IMR-90 (cell line): ENCODE measurements around the gene SNRPB. TPM values are rescaled to one million over a fixed set of nuclear protein-coding genes. Genes with fewer than 3 reads are reported as not detected.

Experiments used
- ATAC-seq: fragments of 200-7000 bp; cut with Tn5 transposase; 2 replicates; pipeline ENCODE4 v1.9.1; 2020; ENCODE audit warnings: low read depth, mild to moderate bottlenecking, moderate library complexity
- BruUV-seq: library from RNA; stranded (reverse); fragments of 400-500 nt; replicated peaks from 2 replicates; lab custom pipeline; 2021; lab: Mats Ljungman, UMichigan
- CTCF ChIA-PET: fragments of 300-600 bp; formaldehyde crosslinking; extraction: SDS; loops from one replicate; lab custom pipeline; 2021; ENCODE audit warnings: antibody characterized with exemption; lab: Yijun Ruan, JAX
- POLR2A ChIA-PET: fragments of 300-600 bp; sonication (Branson Sonifier 250); formaldehyde crosslinking; loops from one replicate; lab custom pipeline; 2022; ENCODE audit warnings: antibody characterized with exemption; ENCODE audit not compliant: unreplicated experiment; lab: Charles Lee
- DNase-seq: peaks from one replicate; pipeline ENCODE4 v3.0.0; 2013
- H2AFZ ChIP-seq: replicated peaks from 2 replicates; pipeline ENCODE3; 2013; ENCODE audit warnings: low read length, mild to moderate bottlenecking; ENCODE audit not compliant: poor library complexity
- H2AK5ac ChIP-seq: 2 replicates; pipeline ENCODE4 v1.6.1; 2013; ENCODE audit warnings: low read depth, low read length, inconsistent platforms
- H2AK9ac ChIP-seq: replicated peaks from 2 replicates; pipeline ENCODE3; 2013; ENCODE audit warnings: mild to moderate bottlenecking, low read depth, low read length, moderate library complexity; ENCODE audit not compliant: poor library complexity
- H2BK120ac ChIP-seq: 2 replicates; pipeline ENCODE4 v1.6.1; 2013; ENCODE audit warnings: low read depth, low read length, inconsistent platforms
- H2BK15ac ChIP-seq: 3 replicates; pipeline ENCODE4 v1.6.1; 2013; ENCODE audit warnings: low read depth, low read length, inconsistent platforms
- H2BK20ac ChIP-seq: 2 replicates; pipeline ENCODE4 v1.6.1; 2013; ENCODE audit warnings: low read depth, mild to moderate bottlenecking, inconsistent platforms, low read length, moderate library complexity
- H2BK5ac ChIP-seq: 2 replicates; pipeline ENCODE4 v1.6.1; 2013; ENCODE audit warnings: mild to moderate bottlenecking, low read depth, low read length, inconsistent platforms; ENCODE audit not compliant: poor library complexity, severe bottlenecking
- H3K14ac ChIP-seq: replicated peaks from 2 replicates; pipeline ENCODE4 v1.6.1; 2013; ENCODE audit warnings: low read depth, low read length, inconsistent platforms
- H3K18ac ChIP-seq: 2 replicates; pipeline ENCODE4 v1.6.1; 2013; ENCODE audit warnings: low read depth, low read length, control low read depth
- H3K23ac ChIP-seq: 2 replicates; pipeline ENCODE4 v1.6.1; 2013; ENCODE audit warnings: low read depth, low read length, inconsistent platforms
- H3K27ac ChIP-seq: 2 replicates; pipeline ENCODE4 v1.5.1; 2013; ENCODE audit warnings: mild to moderate bottlenecking, control low read depth, low read length; ENCODE audit not compliant: insufficient read depth
- H3K27me3 ChIP-seq: 2 replicates; pipeline ENCODE4 v1.6.1; 2013; ENCODE audit warnings: low read length; ENCODE audit not compliant: control insufficient read depth, insufficient read depth
- H3K36me3 ChIP-seq: 2 replicates; pipeline ENCODE4 v1.6.1; 2013; ENCODE audit warnings: low read length, mixed read lengths; ENCODE audit not compliant: control insufficient read depth, insufficient read depth
- H3K4ac ChIP-seq: 2 replicates; pipeline ENCODE4 v1.6.1; 2013; ENCODE audit warnings: low read depth, low read length, inconsistent platforms
- H3K4me1 ChIP-seq: 2 replicates; pipeline ENCODE4 v1.6.1; 2013; ENCODE audit warnings: low read length, mixed read lengths; ENCODE audit not compliant: control insufficient read depth, insufficient read depth
- H3K4me2 ChIP-seq: 2 replicates; pipeline ENCODE4 v1.6.1; 2013; ENCODE audit warnings: low read depth, mild to moderate bottlenecking, control low read depth, low read length, moderate library complexity
- H3K4me3 ChIP-seq: 2 replicates; pipeline ENCODE4 v1.5.1; 2013; ENCODE audit warnings: low read depth, mild to moderate bottlenecking, control low read depth, low read length, moderate library complexity; ENCODE audit not compliant: insufficient read depth
- H3K56ac ChIP-seq: 2 replicates; pipeline ENCODE4 v1.6.1; 2013; ENCODE audit warnings: low read length, inconsistent platforms; ENCODE audit not compliant: insufficient read depth; ENCODE audit errors: extremely low read depth
- H3K79me1 ChIP-seq, 2 experiments: 2 replicates each; pipeline ENCODE4 v1.6.1; 2013; ENCODE audit warnings: low read length in 2 of 2, inconsistent platforms in 1 of 2, low read depth in 1 of 2
- H3K9ac ChIP-seq: 2 replicates; pipeline ENCODE4 v1.6.1; 2013; ENCODE audit warnings: low read depth, low read length, control low read depth
- H3K9me1 ChIP-seq: 2 replicates; pipeline ENCODE4 v1.6.1; 2013; ENCODE audit warnings: low read length, inconsistent platforms; ENCODE audit not compliant: insufficient read depth
- H3K9me3 ChIP-seq: 2 replicates; pipeline ENCODE4 v1.6.1; 2013; ENCODE audit warnings: low read length; ENCODE audit not compliant: control insufficient read depth, insufficient read depth
- H4K20me1 ChIP-seq: 2 replicates; pipeline ENCODE4 v1.6.1; 2013; ENCODE audit warnings: low read length, inconsistent platforms; ENCODE audit not compliant: insufficient read depth
- H4K5ac ChIP-seq: 2 replicates; pipeline ENCODE4 v1.6.1; 2013; ENCODE audit warnings: mild to moderate bottlenecking, low read depth, low read length, control low read depth
- H4K8ac ChIP-seq, 2 experiments: 2 replicates each; pipeline ENCODE4 v1.6.1; 2013; ENCODE audit warnings: low read depth in 2 of 2, low read length in 2 of 2, control low read depth in 1 of 2, inconsistent platforms in 1 of 2
- H4K91ac ChIP-seq: 2 replicates; pipeline ENCODE4 v1.6.1; 2013; ENCODE audit warnings: low read depth, low read length, inconsistent platforms; ENCODE audit not compliant: insufficient read depth
- BHLHE40 ChIP-seq: fragments of 150-350 bp; IDR thresholded peaks from 2 replicates; pipeline ENCODE4 v1.6.1; 2016; ENCODE audit warnings: mild to moderate bottlenecking, low read depth, low read length
- CEBPB ChIP-seq: IDR thresholded peaks from 2 replicates; pipeline ENCODE4 v1.6.1; 2012; ENCODE audit warnings: low read depth, low read length, improper control_type of control experiment
- CHD1 ChIP-seq: IDR thresholded peaks from 2 replicates; pipeline ENCODE4 v1.6.1; 2012; ENCODE audit warnings: low read depth, low read length, improper control_type of control experiment
- FOS ChIP-seq: fragments of 150-350 bp; IDR thresholded peaks from 2 replicates; pipeline ENCODE4 v1.6.1; 2016; ENCODE audit warnings: low read depth, low read length
- MAFK ChIP-seq: IDR thresholded peaks from 2 replicates; pipeline ENCODE4 v1.6.1; 2012; ENCODE audit warnings: low read depth, low read length, improper control_type of control experiment
- MAZ ChIP-seq: IDR thresholded peaks from 2 replicates; pipeline ENCODE4 v1.6.1; 2012; ENCODE audit warnings: low read depth, mild to moderate bottlenecking, low read length, improper control_type of control experiment, moderate library complexity, borderline replicate concordance
- MXI1 ChIP-seq: IDR thresholded peaks from 2 replicates; pipeline ENCODE4 v1.6.1; 2012; ENCODE audit warnings: low read depth, mild to moderate bottlenecking, low read length, moderate library complexity, borderline replicate concordance
- NFE2L2 ChIP-seq: fragments of 150-350 bp; IDR thresholded peaks from 2 replicates; pipeline ENCODE4 v1.6.1; 2016; ENCODE audit warnings: low read depth, mild to moderate bottlenecking, low read length
- POLR2A ChIP-seq: IDR thresholded peaks from 2 replicates; pipeline ENCODE4 v1.6.1; 2012; ENCODE audit warnings: mild to moderate bottlenecking, low read depth, low read length
- RAD21 ChIP-seq: IDR thresholded peaks from 2 replicates; pipeline ENCODE4 v1.6.1; 2012; ENCODE audit warnings: low read length, improper control_type of control experiment
- RCOR1 ChIP-seq: IDR thresholded peaks from 2 replicates; pipeline ENCODE4 v1.6.1; 2012; ENCODE audit warnings: mild to moderate bottlenecking, low read length, improper control_type of control experiment; ENCODE audit not compliant: insufficient replicate concordance
- RFX5 ChIP-seq: IDR thresholded peaks from 2 replicates; pipeline ENCODE4 v1.8.0; 2012; ENCODE audit warnings: low read depth, mild to moderate bottlenecking, low read length, moderate library complexity
- SMC3 ChIP-seq: fragments of 150-350 bp; IDR thresholded peaks from 2 replicates; pipeline ENCODE4 v1.6.1; 2016; ENCODE audit warnings: low read depth, mild to moderate bottlenecking, antibody characterized with exemption, low read length, moderate library complexity
- WGBS, 2 experiments: methylation state at CpG; one replicate each; pipeline versions ENCODE4 v1.1.5 to v1.1.7; 2013; ENCODE audit warnings: missing lambda C conversion rate in 2 of 2; ENCODE audit not compliant: insufficient read length in 1 of 2; ENCODE audit errors: extremely low coverage in 2 of 2; 5-methylcytosine and 5-hydroxymethylcytosine counted together
- dilution Hi-C: fragments of 300-500 bp; cut with HindIII; formaldehyde crosslinking; loops from one replicate; pipeline ENCODE4 v1.14.3; 2018; ENCODE audit warnings: low sequenced_read_pairs; ENCODE audit not compliant: unreplicated experiment
- in situ Hi-C: fragments of 300-500 bp; cut with MboI; formaldehyde crosslinking; loops from 3 replicates; pipeline ENCODE4 v1.14.3; 2019; ENCODE audit warnings: low sequenced_read_pairs, inconsistent platforms, mixed read lengths
- intact Hi-C: fragments of 100-400 bp; cut with micrococcal nuclease; formaldehyde crosslinking; loops from 2 replicates; pipeline ENCODE4 v1.10.0; 2022
- polyA plus RNA-seq, 3 experiments: library from polyadenylated mRNA; depleted of rRNA; stranded (reverse); fragments of >200 nt; gene quantifications; 2 replicates each; pipeline ENCODE4 v1.2.3, GENCODE V29; 2012; ENCODE audit warnings: low replicate concordance in 1 of 3
- total RNA-seq: library from RNA; depleted of rRNA; stranded (reverse); fragments of >200 nt; gene quantifications from 2 replicates; pipeline ENCODE4 v1.2.3, GENCODE V29; 2012
- TF ChIP-seq, protein P1 (sequence below): conservative IDR thresholded peaks from 2 replicates; pipeline ENCODE4 v1.5.1; 2012; ENCODE audit warnings: mild to moderate bottlenecking, low read depth, low read length, improper control_type of control experiment
- TF ChIP-seq, protein P2 (sequence below): fragments of 150-350 bp; IDR thresholded peaks from 2 replicates; pipeline ENCODE4 v1.6.1; 2016; ENCODE audit warnings: low read depth, mild to moderate bottlenecking, low read length, moderate library complexity, borderline replicate concordance
- TF ChIP-seq, protein P3 (sequence below): fragments of 150-350 bp; IDR thresholded peaks from 2 replicates; pipeline ENCODE4 v1.6.1; 2017; ENCODE audit warnings: mild to moderate bottlenecking, antibody characterized with exemption, low read length, low read depth

Gene SNRPB
- total and polyA plus RNA-seq, 2 of the 4 experiments (the other 2 are of a cell fraction): 103 to 214 TPM

DNA sequence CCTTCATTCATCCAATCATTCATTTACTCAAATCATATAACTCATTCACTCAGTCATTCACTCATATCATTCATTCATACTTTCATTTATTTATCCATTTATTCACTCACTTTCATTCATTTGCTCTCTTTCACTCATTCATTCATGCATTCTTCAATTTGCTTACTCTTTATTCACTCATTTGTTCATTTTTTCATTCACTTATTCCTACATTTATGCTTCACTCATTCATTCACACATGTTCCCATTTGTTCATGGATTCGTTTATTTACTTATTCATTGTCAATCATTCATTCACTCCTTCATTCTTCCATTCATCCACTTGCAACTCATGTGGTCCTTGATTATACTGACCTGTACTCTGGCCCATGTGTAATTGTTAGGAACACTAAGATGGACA lies 39.4 kb downstream of the SNRPB start:
- Histone ChIP-seq H2AFZ (no peak overlapping the region), H3K27me3 (no peaks in the 10 kb centered on the region; the same call in none of the 2 replicates), H2BK20ac (no peak overlapping the region), H3K23ac (no peak overlapping the region), H2BK15ac (no peak overlapping the region), H2BK120ac (no peak overlapping the region), H3K56ac (no peak overlapping the region), H3K14ac (no peak overlapping the region), H3K9me3 (no peaks in the 10 kb centered on the region), H3K27ac (no peak overlapping the region), H4K91ac (no peak overlapping the region), H4K8ac (no peak overlapping the region), H3K4ac (no peak overlapping the region), H2AK5ac (no peak overlapping the region), H3K4me2 (no peak overlapping the region), H3K79me1 (no peaks in the 10 kb centered on the region), H4K5ac (no peak overlapping the region), H3K36me3 (no peaks in the 10 kb centered on the region), H3K18ac (no peak overlapping the region), H4K20me1 (no peaks in the 10 kb centered on the region), H3K4me1 (no peaks in the 10 kb centered on the region), H3K9me1 (no peaks in the 10 kb centered on the region), H2AK9ac (no peak overlapping the region), H3K9ac (no peak overlapping the region), H3K4me3 (no peak overlapping the region), H2BK5ac (no peak overlapping the region)
- TF ChIP-seq SMC3 (no peak), RAD21 (no peak), MAZ (no peak), NFE2L2 (no peak), CEBPB (no peak), CHD1 (no peak), MXI1 (no peak), RFX5 (no peak), MAFK (no peak), FOS (no peak), BHLHE40 (no peak), RCOR1 (no peak), POLR2A (no peak)
- TF ChIP-seq, protein P1, sequence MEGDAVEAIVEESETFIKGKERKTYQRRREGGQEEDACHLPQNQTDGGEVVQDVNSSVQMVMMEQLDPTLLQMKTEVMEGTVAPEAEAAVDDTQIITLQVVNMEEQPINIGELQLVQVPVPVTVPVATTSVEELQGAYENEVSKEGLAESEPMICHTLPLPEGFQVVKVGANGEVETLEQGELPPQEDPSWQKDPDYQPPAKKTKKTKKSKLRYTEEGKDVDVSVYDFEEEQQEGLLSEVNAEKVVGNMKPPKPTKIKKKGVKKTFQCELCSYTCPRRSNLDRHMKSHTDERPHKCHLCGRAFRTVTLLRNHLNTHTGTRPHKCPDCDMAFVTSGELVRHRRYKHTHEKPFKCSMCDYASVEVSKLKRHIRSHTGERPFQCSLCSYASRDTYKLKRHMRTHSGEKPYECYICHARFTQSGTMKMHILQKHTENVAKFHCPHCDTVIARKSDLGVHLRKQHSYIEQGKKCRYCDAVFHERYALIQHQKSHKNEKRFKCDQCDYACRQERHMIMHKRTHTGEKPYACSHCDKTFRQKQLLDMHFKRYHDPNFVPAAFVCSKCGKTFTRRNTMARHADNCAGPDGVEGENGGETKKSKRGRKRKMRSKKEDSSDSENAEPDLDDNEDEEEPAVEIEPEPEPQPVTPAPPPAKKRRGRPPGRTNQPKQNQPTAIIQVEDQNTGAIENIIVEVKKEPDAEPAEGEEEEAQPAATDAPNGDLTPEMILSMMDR: no peak
- TF ChIP-seq, protein P2, sequence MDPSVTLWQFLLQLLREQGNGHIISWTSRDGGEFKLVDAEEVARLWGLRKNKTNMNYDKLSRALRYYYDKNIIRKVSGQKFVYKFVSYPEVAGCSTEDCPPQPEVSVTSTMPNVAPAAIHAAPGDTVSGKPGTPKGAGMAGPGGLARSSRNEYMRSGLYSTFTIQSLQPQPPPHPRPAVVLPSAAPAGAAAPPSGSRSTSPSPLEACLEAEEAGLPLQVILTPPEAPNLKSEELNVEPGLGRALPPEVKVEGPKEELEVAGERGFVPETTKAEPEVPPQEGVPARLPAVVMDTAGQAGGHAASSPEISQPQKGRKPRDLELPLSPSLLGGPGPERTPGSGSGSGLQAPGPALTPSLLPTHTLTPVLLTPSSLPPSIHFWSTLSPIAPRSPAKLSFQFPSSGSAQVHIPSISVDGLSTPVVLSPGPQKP: no peak
- TF ChIP-seq, protein P3, sequence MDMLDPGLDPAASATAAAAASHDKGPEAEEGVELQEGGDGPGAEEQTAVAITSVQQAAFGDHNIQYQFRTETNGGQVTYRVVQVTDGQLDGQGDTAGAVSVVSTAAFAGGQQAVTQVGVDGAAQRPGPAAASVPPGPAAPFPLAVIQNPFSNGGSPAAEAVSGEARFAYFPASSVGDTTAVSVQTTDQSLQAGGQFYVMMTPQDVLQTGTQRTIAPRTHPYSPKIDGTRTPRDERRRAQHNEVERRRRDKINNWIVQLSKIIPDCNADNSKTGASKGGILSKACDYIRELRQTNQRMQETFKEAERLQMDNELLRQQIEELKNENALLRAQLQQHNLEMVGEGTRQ: no peak
- ChIA-PET POLR2A (no interaction called here), CTCF (no interaction called here)
- WGBS, 2 experiments: no CpG with 5 or more reads among the region's 1 CpG
- no peak for DNase-seq
- intact Hi-C loops: no loop called here
- no peak for ATAC-seq
- no TSS peak for BruUV-seq
- in situ Hi-C loops: no loop called here
- dilution Hi-C loops: no loop called here
